GM18519 (cell line): ENCODE data around the gene APOBEC3F.

Source experiments
- ATAC-seq: cut with Tn5 transposase; IDR thresholded peaks from one replicate; pipeline ENCODE4 v1.9.1; 2021; ENCODE audit warnings: mild to moderate bottlenecking, moderate library complexity; ENCODE audit not compliant: unreplicated experiment, low FRiP score

Gene APOBEC3F

GRCh38 chr22:39090426-39091064, 49.9 kb downstream of the APOBEC3F start:
- no peak for ATAC-seq

DNA sequence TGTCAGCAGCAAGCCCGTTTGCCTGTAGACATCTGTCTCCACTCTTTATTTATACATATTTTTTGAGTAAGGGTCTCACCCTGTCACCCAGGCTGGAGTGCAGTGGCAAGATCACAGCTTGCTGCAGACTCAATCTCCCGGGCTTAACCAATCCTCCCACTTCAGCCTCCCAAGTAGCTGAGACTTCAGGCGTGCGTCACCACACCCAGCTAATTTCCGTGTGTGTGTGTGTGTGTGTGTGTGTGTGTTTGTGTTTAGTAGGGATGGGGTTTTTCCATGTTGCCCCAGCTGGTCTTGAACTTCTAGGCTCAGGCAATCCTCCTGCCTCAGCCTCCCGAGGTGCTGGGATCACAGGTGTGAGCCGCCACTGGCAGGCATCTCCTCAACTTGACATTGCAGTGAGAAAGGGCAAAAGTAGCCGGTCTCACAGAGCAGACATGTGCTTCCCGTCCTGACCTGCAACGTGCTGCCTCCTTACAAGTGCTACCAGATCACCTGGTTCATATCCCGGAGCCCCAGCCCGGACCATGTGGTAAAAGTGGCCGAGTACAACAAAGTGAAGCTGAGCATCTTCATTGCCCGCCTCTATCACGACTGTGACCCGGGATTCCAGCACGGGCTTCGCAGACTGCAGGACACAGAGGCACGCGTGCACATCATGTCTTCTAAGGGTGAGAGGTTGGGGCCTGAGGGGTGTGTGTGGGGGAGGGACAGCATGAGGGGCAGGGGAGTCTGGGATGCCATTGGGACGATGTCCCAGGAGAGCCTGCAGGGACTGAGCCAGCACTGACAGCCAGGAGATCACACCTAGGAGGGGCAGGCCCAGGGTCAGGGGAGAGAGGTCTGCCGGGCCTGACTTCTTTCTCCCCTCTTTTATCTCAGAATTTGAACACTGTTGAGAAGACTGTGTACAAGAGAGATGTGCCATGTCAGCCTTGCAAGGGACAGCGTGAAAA, 50.7 kb downstream of the APOBEC3F start:
- no peak for ATAC-seq

GRCh38 chr22:39092111-39092862, 51.6 kb downstream of the APOBEC3F start:
- no peak for ATAC-seq

GRCh38 chr22:39094717-39095389, 54.2 kb downstream of the APOBEC3F start:
- ATAC-seq: no peak

- no peak for ATAC-seq
Measured at GRCh38 chr22:39095971-39096370, 55.3 kb downstream of the APOBEC3F start.

DNA sequence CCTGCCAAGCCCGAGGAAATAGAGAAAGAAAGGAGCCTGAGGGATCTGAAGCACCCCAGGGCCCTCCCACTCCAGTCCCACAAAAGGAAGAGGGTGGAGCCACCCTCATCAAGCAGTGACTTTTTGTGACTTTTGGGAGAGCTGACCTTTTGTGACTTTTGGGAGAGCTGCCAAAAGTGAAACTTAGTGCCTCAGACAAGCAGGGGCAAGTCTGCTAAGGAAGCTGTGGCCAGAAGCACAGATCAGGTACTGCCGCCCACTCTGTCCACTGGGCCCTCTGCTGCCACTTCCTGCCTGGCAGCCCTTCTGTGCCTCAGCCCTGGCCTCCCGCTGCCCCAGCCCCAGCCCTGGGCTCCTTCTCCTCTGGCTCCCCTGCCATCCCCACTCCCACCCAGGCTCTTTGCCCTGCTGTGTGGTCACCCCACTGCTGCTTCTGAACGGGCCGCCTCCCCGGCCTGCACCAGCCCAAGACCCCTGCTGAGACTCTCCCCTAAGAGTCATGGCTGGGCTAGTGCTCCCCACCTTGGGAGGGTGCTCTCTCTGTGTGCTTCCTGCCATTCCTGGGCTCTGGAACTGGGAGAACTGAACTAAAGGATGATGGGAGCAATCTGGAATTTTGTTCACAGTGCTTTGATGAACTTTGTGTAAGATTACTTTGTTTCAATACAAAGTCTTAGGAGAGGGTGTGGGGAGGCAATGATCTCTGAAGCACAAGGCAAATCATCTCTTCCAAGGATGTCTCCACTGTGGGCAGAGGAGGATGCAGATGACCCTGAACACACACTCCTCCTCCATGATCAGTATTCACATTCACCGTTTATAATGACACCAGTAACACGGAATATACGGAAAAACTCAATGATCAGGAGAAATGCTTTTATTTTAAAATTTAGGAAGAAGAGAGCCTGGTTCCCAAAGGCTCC, 56.7 kb downstream of the APOBEC3F start, which contains the start of gene APOBEC3H:
Gene APOBEC3H, plus strand, starts transcription at position 147 of the 923 bp plus-strand sequence. CDS start 3,035 bp downstream, outside the sequence.
- ATAC-seq: no peak

DNA sequence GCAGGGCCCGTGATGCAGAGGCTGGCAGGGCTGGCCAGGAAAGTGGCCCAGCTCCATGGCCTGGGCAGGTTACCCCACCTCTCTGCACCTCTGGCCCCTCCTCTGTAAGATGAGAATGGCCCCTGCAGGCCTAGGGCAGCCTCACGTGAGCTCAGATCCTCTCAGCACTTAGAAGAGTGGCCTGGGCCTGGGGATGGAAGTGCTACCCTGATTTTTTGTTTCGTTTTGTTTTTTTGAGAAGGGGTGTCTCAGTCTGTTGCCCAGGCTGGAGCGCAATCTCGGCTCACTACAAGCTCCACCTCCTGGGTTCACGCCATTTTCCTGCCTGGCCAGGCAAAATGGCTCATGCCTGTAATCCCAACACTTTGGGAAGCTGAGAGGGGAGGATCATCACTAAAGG, 57.4 kb downstream of the APOBEC3F start:
- ATAC-seq: no peak

GRCh38 chr22:39098576-39098975, 57.9 kb downstream of the APOBEC3F start:
- ATAC-seq: no peak

- no peak for ATAC-seq
Measured at GRCh38 chr22:39101226-39101625, 60.6 kb downstream of the APOBEC3F start.

DNA sequence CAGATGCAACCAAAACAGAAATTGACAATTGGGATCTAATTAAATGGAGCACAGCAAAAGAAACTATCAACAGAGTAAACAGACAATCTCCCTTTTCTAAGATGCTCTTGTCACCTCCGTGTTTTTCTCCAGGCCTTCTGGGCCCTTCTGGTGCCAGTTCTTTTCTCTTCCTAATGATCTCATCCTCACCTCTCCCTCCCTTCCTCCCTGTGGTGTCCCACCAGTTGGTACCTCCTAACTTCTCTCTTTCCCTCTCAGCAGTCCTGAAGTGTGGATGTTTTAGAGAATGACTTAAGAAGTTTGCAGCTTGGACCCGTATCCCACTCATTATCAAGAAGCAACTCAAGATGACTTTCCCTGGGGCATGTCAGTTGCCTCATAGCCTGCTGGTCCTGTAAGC, 62.8 kb downstream of the APOBEC3F start:
- no peak for ATAC-seq
